K562 (cell line): ENCODE measurements around the gene PIP5K1B. TPM values are rescaled to one million over a fixed set of nuclear protein-coding genes. Genes with fewer than 3 reads are reported as not detected.

Experiments
- CEBPG ChIP-seq, 3 experiments: fragments of 200-800 bp in 1 of 3; sonication (Bioruptor generic) in 1 of 3; sonication (generic) in 1 of 3; formaldehyde crosslinking in 1 of 3; IDR thresholded peaks in 2 of 3; conservative IDR thresholded peaks in 1 of 3; 2 replicates each; pipeline versions ENCODE4 v1.6.1 to v1.8.0; 2016 to 2022; ENCODE audit warnings: missing compliant biosample characterization in 2 of 3, missing genetic modification characterization in 2 of 3, mild to moderate bottlenecking in 1 of 3, missing genetic modification reagents in 1 of 3
- EP300 ChIP-seq: IDR thresholded peaks from 2 replicates; pipeline ENCODE4 v1.6.1; 2012; ENCODE audit warnings: low read length, improper control_type of control experiment
- FOXA1 ChIP-seq: fragments of 450-650 bp; IDR thresholded peaks from 2 replicates; pipeline ENCODE4 v1.6.1; 2016; ENCODE audit warnings: mild to moderate bottlenecking, borderline replicate concordance
- KLF13 ChIP-seq: fragments of 450-650 bp; IDR thresholded peaks from 2 replicates; pipeline ENCODE4 v1.6.1; 2016; ENCODE audit warnings: missing genetic modification characterization, low read depth, mild to moderate bottlenecking, missing compliant biosample characterization, moderate library complexity, borderline replicate concordance
- MBD2 ChIP-seq: sonication (generic); IDR thresholded peaks from 2 replicates; pipeline ENCODE4 v1.6.1; 2016; ENCODE audit warnings: low read depth, borderline replicate concordance
- NR2C2 ChIP-seq, 2 experiments: fragments of 200-800 bp in 1 of 2; sonication (Bioruptor generic) in 1 of 2; sonication (generic) in 1 of 2; formaldehyde crosslinking in 1 of 2; IDR thresholded peaks; 2 replicates each; pipeline versions ENCODE4 v1.6.1 to v1.8.0; 2016 to 2022; ENCODE audit warnings: mild to moderate bottlenecking in 1 of 2, missing compliant biosample characterization in 1 of 2, missing genetic modification characterization in 1 of 2, missing genetic modification reagents in 1 of 2
- OTX1 ChIP-seq: fragments of 450-650 bp; formaldehyde crosslinking; IDR thresholded peaks from 2 replicates; pipeline ENCODE4 v1.4.0; 2022; ENCODE audit warnings: mild to moderate bottlenecking
- RBM39 ChIP-seq: fragments of 200-400 bp; formaldehyde crosslinking; optimal IDR thresholded peaks from 2 replicates; pipeline ENCODE3; 2018; ENCODE audit warnings: low read depth, low read length
- THAP12 ChIP-seq: fragments of 250-450 bp; sonication (Bioruptor Pico); IDR thresholded peaks from 2 replicates; pipeline ENCODE4 v1.9.0; 2021; ENCODE audit warnings: mild to moderate bottlenecking, inconsistent platforms
- U2AF2 ChIP-seq: fragments of 200-400 bp; formaldehyde crosslinking; optimal IDR thresholded peaks from 2 replicates; pipeline ENCODE3; 2017; ENCODE audit warnings: low read depth, mild to moderate bottlenecking, low read length
- ZEB2 ChIP-seq: fragments of 450-650 bp; IDR thresholded peaks from 2 replicates; pipeline ENCODE4 v1.6.1; 2016
- ZNF282 ChIP-seq: sonication (generic); formaldehyde crosslinking; IDR thresholded peaks from 2 replicates; pipeline ENCODE4 v1.8.1; 2023; ENCODE audit warnings: missing genetic modification reagents
- ZNF384 ChIP-seq: IDR thresholded peaks from 2 replicates; pipeline ENCODE4 v1.6.1; 2012; ENCODE audit warnings: low read depth, low read length, improper control_type of control experiment
- ZNF699 ChIP-seq: fragments of 250-450 bp; sonication (Bioruptor Pico); IDR thresholded peaks from 2 replicates; pipeline ENCODE4 v1.8.0; 2021; ENCODE audit warnings: mild to moderate bottlenecking, moderate library complexity; ENCODE audit not compliant: insufficient replicate concordance
- polyA plus RNA-seq, 8 experiments: library from polyadenylated mRNA; depleted of rRNA in 4 of 8; stranded (reverse) in 5 of 8; unstranded in 3 of 8; fragments of >200 nt; fragmentation: Nextera tagmentation in 2 of 8; fragmentation: Illumina TruSeq in 1 of 8; extraction: Ambion mirVana in 2 of 8; extraction: Trizol in 1 of 8; gene quantifications; 2 replicates each; pipeline versions ENCODE4 v1.2.1 to v1.2.3, GENCODE V29; 2011 to 2014; ENCODE audit warnings: inconsistent platforms in 1 of 8, missing spikeins in 1 of 8
- total RNA-seq, 7 experiments: library from RNA; depleted of rRNA in 6 of 7; stranded (reverse); fragments of >200 nt in 6 of 7; fragmentation: Illumina TruSeq in 2 of 7; extraction: Trizol in 2 of 7; gene quantifications; 2 replicates each; pipeline versions ENCODE4 v1.2.1 to v1.2.3, GENCODE V29; 2011 to 2021; ENCODE audit warnings: low replicate concordance in 1 of 7
- TF ChIP-seq, protein P1 (sequence below), 2 experiments: fragments of 450-650 bp in 1 of 2; sonication (generic) in 1 of 2; formaldehyde crosslinking in 1 of 2; IDR thresholded peaks; 2 replicates each; pipeline versions ENCODE4 v1.7.1 to v1.9.0; 2016 to 2022; ENCODE audit warnings: inconsistent platforms in 1 of 2, mild to moderate bottlenecking in 1 of 2, missing genetic modification reagents in 1 of 2

Gene PIP5K1B
- total and polyA plus RNA-seq, 9 of the 15 experiments (the other 6 are each of a cell fraction or from before 2014, with no cell fraction given), result 3.1 to 12.9 (median 7.4) TPM

- TF ChIP-seq ZNF384, result no peak
- TF ChIP-seq KLF13 (tag), result no peak
- no peak for TF ChIP-seq RBM39
- peak; percentile 96 for TF ChIP-seq CEBPG (CRISPR knock-in tag; IDR thresholded peaks at IDR 0.05)
- TF ChIP-seq CEBPG (tag; conservative IDR thresholded peaks at IDR 0.05 in 1 of 2, IDR thresholded peaks at IDR 0.05 in 1 of 2), result peak; percentile 80 to 95
- TF ChIP-seq FOXA1, result no peak
- peak; percentile 78 for TF ChIP-seq EP300
- no peak for TF ChIP-seq ZNF282 (CRISPR knock-in tag)
- TF ChIP-seq NR2C2 (CRISPR knock-in tag; IDR thresholded peaks at IDR 0.05), result no peak
- TF ChIP-seq NR2C2 (tag; IDR thresholded peaks at IDR 0.05), result peak; percentile 58; the same call in 1 of the 2 replicates
- TF ChIP-seq, protein P1, sequence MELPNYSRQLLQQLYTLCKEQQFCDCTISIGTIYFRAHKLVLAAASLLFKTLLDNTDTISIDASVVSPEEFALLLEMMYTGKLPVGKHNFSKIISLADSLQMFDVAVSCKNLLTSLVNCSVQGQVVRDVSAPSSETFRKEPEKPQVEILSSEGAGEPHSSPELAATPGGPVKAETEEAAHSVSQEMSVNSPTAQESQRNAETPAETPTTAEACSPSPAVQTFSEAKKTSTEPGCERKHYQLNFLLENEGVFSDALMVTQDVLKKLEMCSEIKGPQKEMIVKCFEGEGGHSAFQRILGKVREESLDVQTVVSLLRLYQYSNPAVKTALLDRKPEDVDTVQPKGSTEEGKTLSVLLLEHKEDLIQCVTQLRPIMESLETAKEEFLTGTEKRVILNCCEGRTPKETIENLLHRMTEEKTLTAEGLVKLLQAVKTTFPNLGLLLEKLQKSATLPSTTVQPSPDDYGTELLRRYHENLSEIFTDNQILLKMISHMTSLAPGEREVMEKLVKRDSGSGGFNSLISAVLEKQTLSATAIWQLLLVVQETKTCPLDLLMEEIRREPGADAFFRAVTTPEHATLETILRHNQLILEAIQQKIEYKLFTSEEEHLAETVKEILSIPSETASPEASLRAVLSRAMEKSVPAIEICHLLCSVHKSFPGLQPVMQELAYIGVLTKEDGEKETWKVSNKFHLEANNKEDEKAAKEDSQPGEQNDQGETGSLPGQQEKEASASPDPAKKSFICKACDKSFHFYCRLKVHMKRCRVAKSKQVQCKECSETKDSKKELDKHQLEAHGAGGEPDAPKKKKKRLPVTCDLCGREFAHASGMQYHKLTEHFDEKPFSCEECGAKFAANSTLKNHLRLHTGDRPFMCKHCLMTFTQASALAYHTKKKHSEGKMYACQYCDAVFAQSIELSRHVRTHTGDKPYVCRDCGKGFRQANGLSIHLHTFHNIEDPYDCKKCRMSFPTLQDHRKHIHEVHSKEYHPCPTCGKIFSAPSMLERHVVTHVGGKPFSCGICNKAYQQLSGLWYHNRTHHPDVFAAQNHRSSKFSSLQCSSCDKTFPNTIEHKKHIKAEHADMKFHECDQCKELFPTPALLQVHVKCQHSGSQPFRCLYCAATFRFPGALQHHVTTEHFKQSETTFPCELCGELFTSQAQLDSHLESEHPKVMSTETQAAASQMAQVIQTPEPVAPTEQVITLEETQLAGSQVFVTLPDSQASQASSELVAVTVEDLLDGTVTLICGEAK (IDR thresholded peaks at IDR 0.05), result 0 out of 2 replicates have a peak, but pooled peaks have one; percentile 22
- TF ChIP-seq, protein P1 (CRISPR knock-in tag; IDR thresholded peaks at IDR 0.05), result no peak
- TF ChIP-seq ZNF699 (CRISPR knock-in tag), result no peak
- TF ChIP-seq OTX1 (CRISPR knock-in tag), result no peak
- TF ChIP-seq U2AF2, result no peak
- no peak for TF ChIP-seq THAP12 (CRISPR knock-in tag)
- peak; percentile 30; the same call in 1 of the 2 replicates for TF ChIP-seq ZEB2
- no peak for TF ChIP-seq MBD2
Observed at GRCh38 chr9:68775003-68775730, 70.1 kb downstream of the PIP5K1B start (continued).
